Osteoblast (primary cell): ENCODE measurements around the gene MLANA. TPM values are rescaled to one million over a fixed set of nuclear protein-coding genes. Genes with fewer than 3 reads are reported as not detected.
"Not testable (repeated sequence)": the region's sequence is repeated elsewhere in the genome, so short reads cannot be mapped to it uniquely, and the experiment has no call there.

Source experiments
- DNase-seq: peaks from one replicate; pipeline ENCODE4 v3.0.0; 2011; ENCODE audit warnings: low spot score, mixed read lengths; ENCODE audit not compliant: insufficient read length; ENCODE audit errors: missing footprints
- H2AFZ ChIP-seq: 2 replicates; pipeline ENCODE4 v1.6.0; 2011; ENCODE audit warnings: mild to moderate bottlenecking, low read length
- H3K27ac ChIP-seq: 2 replicates; pipeline ENCODE4 v1.5.1; 2011; ENCODE audit warnings: mild to moderate bottlenecking, low read depth, low read length, moderate library complexity
- H3K27me3 ChIP-seq: 2 replicates; pipeline ENCODE4 v1.6.0; 2012; ENCODE audit warnings: mild to moderate bottlenecking, control low read depth, inconsistent platforms, low read length, moderate library complexity; ENCODE audit not compliant: insufficient read depth
- H3K36me3 ChIP-seq: 2 replicates; pipeline ENCODE4 v1.5.1; 2011; ENCODE audit warnings: mild to moderate bottlenecking, low read length, control low read depth, moderate library complexity; ENCODE audit not compliant: insufficient read depth
- H3K4me1 ChIP-seq: 2 replicates; pipeline ENCODE4 v1.5.1; 2011; ENCODE audit warnings: mild to moderate bottlenecking, low read length, control low read depth, moderate library complexity; ENCODE audit not compliant: insufficient read depth
- H3K4me2 ChIP-seq: 2 replicates; pipeline ENCODE4 v1.6.0; 2011; ENCODE audit warnings: mild to moderate bottlenecking, low read length; ENCODE audit not compliant: insufficient read depth
- H3K4me3 ChIP-seq: fragments of 200-600 bp; sonication (generic); 3 replicates; pipeline ENCODE4 v1.5.1; 2012; ENCODE audit warnings: mild to moderate bottlenecking, low read length, inconsistent platforms; ENCODE audit not compliant: insufficient read depth
- H3K79me2 ChIP-seq: 2 replicates; pipeline ENCODE4 v1.6.0; 2012; ENCODE audit warnings: mild to moderate bottlenecking, low read length, control low read depth, inconsistent platforms; ENCODE audit not compliant: insufficient read depth
- H3K9me3 ChIP-seq: 2 replicates; pipeline ENCODE4 v1.5.1; 2011; ENCODE audit warnings: low read depth, low read length, control low read depth
- H4K20me1 ChIP-seq: 2 replicates; pipeline ENCODE4 v1.6.0; 2012; ENCODE audit warnings: mild to moderate bottlenecking, low read length, control low read depth; ENCODE audit not compliant: insufficient read depth
- total RNA-seq: library from RNA; depleted of rRNA; stranded (reverse); fragments of >200 nt; gene quantifications from 2 replicates; pipeline ENCODE4 v1.2.3, GENCODE V29; 2012
- TF ChIP-seq, protein P1 (sequence below): IDR thresholded peaks from 2 replicates; pipeline ENCODE4 v1.5.1; 2011; ENCODE audit warnings: mild to moderate bottlenecking, low read depth, low read length, moderate library complexity; ENCODE audit errors: extremely low read depth

Gene MLANA
- total RNA-seq, 1 donor = not detected

DNA sequence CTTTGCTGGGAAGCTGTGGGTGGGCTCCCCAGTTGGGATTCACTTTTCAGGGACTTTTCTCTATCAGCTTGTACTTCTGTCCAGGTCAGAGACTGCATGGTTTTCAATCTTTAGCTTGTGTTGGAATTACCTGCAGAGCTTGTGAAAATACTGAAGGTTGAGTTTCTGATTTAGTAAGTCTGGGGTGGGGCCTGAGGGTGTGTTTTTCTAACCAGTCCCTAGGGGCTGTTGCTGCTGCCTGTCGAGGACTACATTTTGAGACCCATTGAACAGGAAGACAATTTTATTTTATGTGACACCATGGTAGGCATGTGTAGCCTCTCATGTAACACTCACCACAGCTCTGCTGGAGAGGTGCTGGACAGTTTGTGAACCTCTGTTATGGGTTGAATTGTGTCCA is 14.7 kb upstream of the MLANA start:
- TF ChIP-seq, protein P1, sequence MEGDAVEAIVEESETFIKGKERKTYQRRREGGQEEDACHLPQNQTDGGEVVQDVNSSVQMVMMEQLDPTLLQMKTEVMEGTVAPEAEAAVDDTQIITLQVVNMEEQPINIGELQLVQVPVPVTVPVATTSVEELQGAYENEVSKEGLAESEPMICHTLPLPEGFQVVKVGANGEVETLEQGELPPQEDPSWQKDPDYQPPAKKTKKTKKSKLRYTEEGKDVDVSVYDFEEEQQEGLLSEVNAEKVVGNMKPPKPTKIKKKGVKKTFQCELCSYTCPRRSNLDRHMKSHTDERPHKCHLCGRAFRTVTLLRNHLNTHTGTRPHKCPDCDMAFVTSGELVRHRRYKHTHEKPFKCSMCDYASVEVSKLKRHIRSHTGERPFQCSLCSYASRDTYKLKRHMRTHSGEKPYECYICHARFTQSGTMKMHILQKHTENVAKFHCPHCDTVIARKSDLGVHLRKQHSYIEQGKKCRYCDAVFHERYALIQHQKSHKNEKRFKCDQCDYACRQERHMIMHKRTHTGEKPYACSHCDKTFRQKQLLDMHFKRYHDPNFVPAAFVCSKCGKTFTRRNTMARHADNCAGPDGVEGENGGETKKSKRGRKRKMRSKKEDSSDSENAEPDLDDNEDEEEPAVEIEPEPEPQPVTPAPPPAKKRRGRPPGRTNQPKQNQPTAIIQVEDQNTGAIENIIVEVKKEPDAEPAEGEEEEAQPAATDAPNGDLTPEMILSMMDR = no peak
- Histone ChIP-seq H3K4me1 (peaks cover 10% of the 10 kb centered on the region), H3K27ac (no peak overlapping the region), H2AFZ (no peak overlapping the region), H3K36me3 (no peaks in the 10 kb centered on the region), H4K20me1 (no peaks in the 10 kb centered on the region), H3K79me2 (no peaks in the 10 kb centered on the region), H3K9me3 (no peaks in the 10 kb centered on the region), H3K27me3 (no peaks in the 10 kb centered on the region), H3K4me2 (no peak overlapping the region), H3K4me3 (no peak overlapping the region)
- DNase-seq = peak; percentile 37

DNA sequence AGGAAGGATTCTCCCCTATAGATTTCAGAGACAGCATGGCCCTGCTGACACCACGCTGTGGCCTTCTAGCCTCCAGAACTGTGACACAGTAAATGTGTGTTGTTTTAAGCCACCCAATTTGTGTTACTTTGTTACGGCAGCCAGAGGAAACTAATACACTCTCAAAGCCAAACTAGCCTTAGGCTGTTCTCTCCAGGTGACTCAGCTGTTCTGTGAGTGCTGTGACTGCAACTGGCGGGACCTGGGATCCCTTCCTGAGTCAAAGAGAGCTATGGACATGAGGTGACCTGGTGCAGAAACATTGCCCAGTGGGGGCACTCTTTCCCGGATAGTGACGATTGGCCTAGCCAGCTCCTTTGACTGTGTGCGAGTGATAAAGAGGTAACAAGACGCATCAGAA is 14.0 kb upstream of the MLANA start:
- no peaks in the 10 kb centered on the region for H3K79me2 ChIP-seq
- H3K27me3 ChIP-seq = no peaks in the 10 kb centered on the region
- H3K9me3 ChIP-seq = no peaks in the 10 kb centered on the region
- no peak overlapping the region for H2AFZ ChIP-seq
- H3K4me2 ChIP-seq = no peak overlapping the region
- peak; percentile 18 for DNase-seq
- TF ChIP-seq, protein P1 = no peak
- H3K4me3 ChIP-seq = no peak overlapping the region
- no peaks in the 10 kb centered on the region for H4K20me1 ChIP-seq
- no peak overlapping the region for H3K27ac ChIP-seq
- no peaks in the 10 kb centered on the region for H3K36me3 ChIP-seq
- peaks cover 10% of the 10 kb centered on the region for H3K4me1 ChIP-seq

DNA sequence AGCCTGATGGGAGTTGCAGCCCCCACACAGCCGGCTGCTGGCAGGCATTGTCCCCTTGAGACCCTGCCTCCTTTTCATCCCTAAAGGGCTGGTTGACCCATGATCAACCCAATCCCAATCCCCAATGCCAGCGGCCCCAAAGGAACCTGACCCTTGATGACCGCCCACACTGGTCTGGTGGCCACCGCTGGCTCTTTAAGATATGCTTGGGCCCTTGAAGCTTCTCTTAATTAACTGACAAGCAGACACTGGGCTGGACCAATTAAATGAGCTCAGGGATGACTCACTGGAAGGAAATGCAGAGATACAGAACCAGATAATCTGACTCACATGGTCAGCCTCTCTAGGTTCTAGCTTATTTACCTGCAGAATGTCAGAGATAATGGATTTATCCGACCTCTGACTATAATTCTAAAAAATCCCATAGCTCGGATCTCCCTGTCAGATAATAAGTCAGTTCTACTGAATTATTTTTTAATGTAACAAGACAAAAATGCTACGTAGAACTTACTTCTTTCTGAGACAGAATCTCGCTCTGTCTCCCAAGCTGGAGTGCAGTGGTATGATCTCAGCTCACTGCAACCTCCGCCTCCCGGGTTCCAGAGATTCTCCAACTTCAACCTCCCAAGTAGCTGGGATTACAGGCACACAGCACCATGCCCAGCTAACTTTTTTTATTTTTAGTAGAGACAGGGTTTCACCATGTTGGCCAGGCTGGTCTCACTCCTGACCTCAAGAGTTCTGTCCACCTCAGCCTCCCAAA is 11.1 kb upstream of the MLANA start:
- DNase-seq = peak; percentile 82
- Histone ChIP-seq H3K4me1 (peaks cover 10% of the 10 kb centered on the region), H3K9me3 (no peaks in the 10 kb centered on the region), H4K20me1 (no peaks in the 10 kb centered on the region), H3K27ac (peak overlapping the region; percentile 54), H2AFZ (peak overlapping the region; percentile 43), H3K79me2 (no peaks in the 10 kb centered on the region), H3K27me3 (no peaks in the 10 kb centered on the region), H3K36me3 (no peaks in the 10 kb centered on the region), H3K4me2 (peak overlapping the region; percentile 72), H3K4me3 (no peak overlapping the region)
- TF ChIP-seq, protein P1 = no peak

DNA sequence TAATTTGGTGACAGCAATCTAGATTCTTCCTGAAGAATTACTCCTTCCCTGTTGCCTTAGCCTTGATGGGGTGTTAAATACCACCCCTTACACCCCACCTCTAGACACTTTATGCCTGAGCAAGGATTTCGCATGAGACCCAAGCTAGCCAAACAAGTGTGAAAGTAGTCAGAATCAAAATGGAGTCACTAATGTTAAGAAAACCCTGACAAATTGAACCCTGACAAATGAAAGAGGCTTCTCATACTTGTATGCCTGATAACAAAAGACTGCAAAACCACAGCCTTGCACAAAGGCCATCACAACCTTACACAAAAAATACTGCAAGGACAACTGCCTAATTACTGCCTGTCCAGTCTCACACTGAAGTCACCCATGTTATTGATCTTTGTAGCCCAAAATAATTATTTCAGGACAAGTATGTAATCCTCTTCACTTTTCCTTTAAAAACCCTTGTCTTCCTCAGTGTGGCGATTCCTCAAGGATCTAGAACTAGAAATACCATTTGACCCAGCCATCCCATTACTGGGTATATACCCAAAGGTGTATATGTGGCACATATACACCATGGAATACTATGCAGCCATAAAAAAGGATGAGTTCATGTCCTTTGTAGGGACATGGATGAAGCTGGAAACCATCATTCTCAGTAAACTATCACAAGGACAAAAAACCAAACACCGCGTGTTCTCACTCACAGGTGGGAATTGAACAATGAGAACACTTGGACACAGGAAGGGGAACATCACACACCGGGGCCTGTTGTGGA is 8.3 kb upstream of the MLANA start:
- not testable (repeated sequence) for H2AFZ ChIP-seq, H3K36me3 ChIP-seq, DNase-seq, H3K79me2 ChIP-seq, H3K9me3 ChIP-seq, H3K4me2 ChIP-seq, H3K4me3 ChIP-seq, H3K4me1 ChIP-seq, H3K27me3 ChIP-seq, H3K27ac ChIP-seq, H4K20me1 ChIP-seq
